Left lung (tissue), 10 donors: ENCODE results near the gene INTU. TPM values are rescaled to one million over a fixed set of nuclear protein-coding genes. Genes with fewer than 3 reads are reported as not detected.

Experiments
- ATAC-seq: fragments of 200-7000 bp; cut with Tn5 transposase; one replicate; pipeline ENCODE4 v1.9.1; 2020; ENCODE audit warnings: moderate library complexity
- DNase-seq, 4 donors: peaks; one replicate each; pipeline ENCODE4 v3.0.0-alpha.2; 2013 to 2020
- H3K27ac ChIP-seq, 2 donors: fragments of 200-600 bp; sonication (generic) in 1 of 2; one replicate each; pipeline versions ENCODE4 v1.5.0 to v1.8.0; 2020 to 2021
- H3K27me3 ChIP-seq, 2 donors: fragments of 200-600 bp; sonication (generic) in 1 of 2; one replicate each; pipeline versions ENCODE4 v1.5.0 to v1.8.0; 2020 to 2021
- H3K36me3 ChIP-seq, 2 donors: fragments of 200-600 bp; sonication (generic) in 1 of 2; one replicate each; pipeline versions ENCODE4 v1.5.0 to v1.8.0; 2020 to 2021
- H3K4me1 ChIP-seq, 2 donors: fragments of 200-600 bp; one replicate each; pipeline ENCODE4 v1.8.0; 2021
- H3K4me3 ChIP-seq, 2 donors: fragments of 200-600 bp; sonication (generic) in 1 of 2; one replicate each; pipeline versions ENCODE4 v1.5.0 to v1.8.0; 2020 to 2021; ENCODE audit warnings: mild to moderate bottlenecking in 1 of 2
- H3K9me3 ChIP-seq, 2 donors: fragments of 200-600 bp; sonication (generic) in 1 of 2; one replicate each; pipeline versions ENCODE4 v1.5.0 to v1.8.0; 2020 to 2021
- intact Hi-C, 2 donors: fragments of 100-400 bp; cut with DNase I; formaldehyde crosslinking; loops; one replicate each; pipeline versions ENCODE4 v1.11.2 to v1.14.2; 2022
- polyA plus RNA-seq, 6 donors: library from polyadenylated mRNA; unstranded; fragments of 120-200 nt; gene quantifications; one replicate each; pipeline ENCODE4 v1.2.1, GENCODE V29; 2013; ENCODE audit not compliant: insufficient read length in 6 of 6
- total RNA-seq, 2 donors: library from RNA; stranded (reverse); fragmentation: NEBNext Ultra II Directional; extraction: Animal tissue kit (Norgen Biotek cat#: 25700); gene quantifications; one replicate each; pipeline ENCODE4 v1.2.1, GENCODE V29; 2021
- TF ChIP-seq, protein P1 (sequence below), 2 donors: fragments of 200-600 bp; sonication (generic) in 1 of 2; IDR thresholded peaks; one replicate each; pipeline versions ENCODE4 v1.5.0 to v1.8.0; 2021; ENCODE audit warnings: antibody characterized with exemption in 2 of 2
- donor health status: DM: no; HTN: yes; CAD: no.
- donor health status: DM: no; HTN: no; CAD: no.

The INTU gene
- total and polyA plus RNA-seq, 8 donors: 8.8 to 48.2 (median 31.1) TPM

DNA sequence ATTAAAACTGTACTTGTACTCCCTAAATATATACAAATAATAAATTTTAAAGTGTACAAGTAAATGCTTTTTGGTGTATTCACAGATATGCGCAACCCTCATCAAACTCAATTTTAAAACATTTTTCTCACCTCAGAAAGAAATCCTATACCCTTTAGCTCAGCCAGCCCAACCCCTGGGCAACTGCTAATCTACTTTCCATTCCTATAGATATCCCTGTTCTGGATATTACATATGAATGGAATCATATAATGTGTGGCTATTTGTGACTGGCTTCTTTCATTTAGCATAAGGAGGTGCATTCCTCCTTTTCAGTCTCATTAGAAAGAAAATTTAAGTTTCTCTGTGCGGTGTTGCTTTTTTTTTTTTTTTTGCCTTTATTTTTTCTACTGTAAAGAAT, 39.4 kb downstream of the INTU start:
- no peak for DNase-seq
- no peaks in the 10 kb centered on the region for H3K9me3 ChIP-seq
- no peaks in the 10 kb centered on the region for H3K36me3 ChIP-seq
- intact Hi-C loops: no loop called here
- no peaks in the 10 kb centered on the region for H3K27me3 ChIP-seq
- H3K4me3 ChIP-seq: no peak overlapping the region
- TF ChIP-seq, protein P1, sequence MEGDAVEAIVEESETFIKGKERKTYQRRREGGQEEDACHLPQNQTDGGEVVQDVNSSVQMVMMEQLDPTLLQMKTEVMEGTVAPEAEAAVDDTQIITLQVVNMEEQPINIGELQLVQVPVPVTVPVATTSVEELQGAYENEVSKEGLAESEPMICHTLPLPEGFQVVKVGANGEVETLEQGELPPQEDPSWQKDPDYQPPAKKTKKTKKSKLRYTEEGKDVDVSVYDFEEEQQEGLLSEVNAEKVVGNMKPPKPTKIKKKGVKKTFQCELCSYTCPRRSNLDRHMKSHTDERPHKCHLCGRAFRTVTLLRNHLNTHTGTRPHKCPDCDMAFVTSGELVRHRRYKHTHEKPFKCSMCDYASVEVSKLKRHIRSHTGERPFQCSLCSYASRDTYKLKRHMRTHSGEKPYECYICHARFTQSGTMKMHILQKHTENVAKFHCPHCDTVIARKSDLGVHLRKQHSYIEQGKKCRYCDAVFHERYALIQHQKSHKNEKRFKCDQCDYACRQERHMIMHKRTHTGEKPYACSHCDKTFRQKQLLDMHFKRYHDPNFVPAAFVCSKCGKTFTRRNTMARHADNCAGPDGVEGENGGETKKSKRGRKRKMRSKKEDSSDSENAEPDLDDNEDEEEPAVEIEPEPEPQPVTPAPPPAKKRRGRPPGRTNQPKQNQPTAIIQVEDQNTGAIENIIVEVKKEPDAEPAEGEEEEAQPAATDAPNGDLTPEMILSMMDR (IDR thresholded peaks at IDR 0.05): no peak
- no peak for ATAC-seq
- no peak overlapping the region for H3K27ac ChIP-seq
- no peaks in the 10 kb centered on the region for H3K4me1 ChIP-seq

DNA sequence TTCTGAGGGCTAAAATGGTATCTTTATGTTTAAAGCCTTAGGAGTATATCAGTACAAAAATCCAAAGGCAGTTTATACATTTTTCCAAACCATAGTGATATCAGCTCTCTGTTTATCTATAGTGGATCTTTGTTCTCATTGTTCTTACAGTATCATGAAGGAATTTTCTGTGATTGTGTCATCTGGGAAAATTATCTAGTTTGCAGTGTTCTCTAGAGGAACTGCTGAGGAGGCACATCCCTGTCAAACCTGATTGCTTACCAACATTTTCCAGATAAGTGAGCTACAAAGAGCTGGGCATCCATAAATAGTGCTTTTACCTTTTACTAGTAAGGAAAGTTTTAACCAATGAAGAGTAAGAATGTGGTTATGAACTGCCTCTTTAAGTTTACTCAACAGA, 52.5 kb downstream of the INTU start:
- TF ChIP-seq, protein P1 (IDR thresholded peaks at IDR 0.05): no peak
- H3K9me3 ChIP-seq: no peaks in the 10 kb centered on the region
- intact Hi-C loops: no loop called here
- peaks cover 0 to 7% of the 10 kb centered on the region in 2 donors for H3K36me3 ChIP-seq
- H3K4me1 ChIP-seq: no peaks in the 10 kb centered on the region
- ATAC-seq (no peak), DNase-seq (no peak)
- no peak overlapping the region for H3K4me3 ChIP-seq
- H3K27ac ChIP-seq: no peak overlapping the region
- no peaks in the 10 kb centered on the region for H3K27me3 ChIP-seq

DNA sequence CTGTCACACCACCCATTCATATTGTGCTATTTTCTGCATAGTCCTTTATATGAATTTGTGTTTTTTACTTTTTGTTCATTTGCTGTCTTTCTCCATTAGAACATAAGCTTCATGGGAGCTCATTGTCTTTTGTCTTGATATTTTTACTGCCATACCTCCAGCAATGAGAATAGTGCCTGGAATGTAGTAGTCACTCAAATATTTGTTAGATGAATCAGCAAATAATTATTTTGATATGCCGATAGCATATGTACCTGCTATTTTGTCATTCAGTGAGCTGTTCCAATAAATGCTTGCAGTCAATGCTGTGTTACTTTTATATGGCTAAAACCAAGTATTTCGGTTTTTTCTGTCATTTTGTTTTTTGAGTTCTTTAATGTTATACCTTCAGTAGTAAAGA, 53.9 kb downstream of the INTU start:
- H3K4me1 ChIP-seq: no peaks in the 10 kb centered on the region
- no peaks in the 10 kb centered on the region for H3K27me3 ChIP-seq
- intact Hi-C loops: no loop called here
- H3K36me3 ChIP-seq: peaks cover 0 to 7% of the 10 kb centered on the region in 2 donors
- no peaks in the 10 kb centered on the region for H3K9me3 ChIP-seq
- H3K27ac ChIP-seq: no peak overlapping the region
- no peak for DNase-seq
- ATAC-seq: no peak
- no peak overlapping the region for H3K4me3 ChIP-seq
- TF ChIP-seq, protein P1 (IDR thresholded peaks at IDR 0.05): no peak

DNA sequence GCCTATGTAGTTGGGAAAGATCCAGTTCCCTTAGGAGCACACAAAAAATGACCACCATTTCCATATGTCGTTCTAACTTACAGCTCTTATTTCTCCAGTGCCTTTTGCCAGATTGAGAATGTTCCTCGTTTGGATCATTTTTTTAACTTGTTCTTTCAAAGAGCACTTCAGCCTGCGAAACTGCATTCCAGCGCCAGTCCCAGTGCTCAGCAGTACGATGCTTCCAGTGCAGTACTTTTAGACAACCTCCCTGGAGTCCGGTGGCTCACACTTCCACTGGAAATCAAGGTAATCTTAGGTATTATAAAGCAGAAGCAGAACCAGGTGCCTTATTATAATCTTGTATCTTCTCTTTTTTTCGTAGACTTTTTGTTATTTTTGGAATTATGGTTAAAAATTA, 54.8 kb downstream of the INTU start:
- H3K4me1 ChIP-seq: no peaks in the 10 kb centered on the region
- peaks cover 0 to 11% of the 10 kb centered on the region in 2 donors for H3K36me3 ChIP-seq
- H3K9me3 ChIP-seq: peaks cover 0 to 3% of the 10 kb centered on the region in 2 donors
- H3K27me3 ChIP-seq: no peaks in the 10 kb centered on the region
- peak; percentile 62 for ATAC-seq
- no peak overlapping the region for H3K27ac ChIP-seq
- intact Hi-C loops: no loop called here
- no peak overlapping the region for H3K4me3 ChIP-seq
- DNase-seq: peak in 1 of 4 donors; percentile 7
- TF ChIP-seq, protein P1 (IDR thresholded peaks at IDR 0.05): no peak

DNA sequence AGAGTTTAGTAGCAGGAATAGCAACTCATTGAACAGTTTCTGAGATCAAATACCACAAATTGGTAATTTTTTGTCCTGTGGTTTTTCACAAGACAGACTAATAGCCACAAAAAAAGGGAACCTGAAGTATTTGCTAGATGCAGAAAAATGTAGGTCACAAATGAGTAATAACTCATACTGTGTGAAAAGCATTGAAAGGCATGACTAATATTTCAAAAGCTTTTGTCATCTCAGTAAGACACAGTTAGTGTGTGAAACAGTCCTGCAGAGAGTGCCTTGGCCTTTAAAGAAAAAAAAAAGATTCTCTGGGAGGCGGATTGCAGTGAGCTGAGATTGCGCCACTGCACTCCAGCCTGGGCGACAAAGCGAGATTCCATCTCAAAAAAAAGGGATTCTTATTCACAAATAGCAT, 66.0 kb downstream of the INTU start:
- DNase-seq: no peak
- intact Hi-C loops: no loop called here

More for the DNA sequence above, 66.0 kb downstream of the INTU start:
- H3K27me3 ChIP-seq: no peaks in the 10 kb centered on the region
- H3K9me3 ChIP-seq: peaks cover 0 to 11% of the 10 kb centered on the region in 2 donors
- H3K27ac ChIP-seq: no peak overlapping the region
- TF ChIP-seq, protein P1 (IDR thresholded peaks at IDR 0.05): no peak
- no peak overlapping the region for H3K4me3 ChIP-seq
- no peaks in the 10 kb centered on the region for H3K36me3 ChIP-seq
- no peaks in the 10 kb centered on the region for H3K4me1 ChIP-seq
- ATAC-seq: peak; percentile 75
